ENCODE results near the gene HDHD3. TPM values are rescaled to one million over a fixed set of nuclear protein-coding genes. Genes with fewer than 3 reads are reported as not detected.

HDHD3 gene
- 4.6 and 9.9 TPM in 2 replicates for total RNA-seq

GRCh38 chr9:113376634-113377567 lies at the start of gene HDHD3:
HDHD3 (minus strand) TSS chr9:113376986; CDS start chr9:113374354, 2,632 bp downstream.

GRCh38 chr9:113410207-113410864 lies 33.5 kb upstream of the HDHD3 start, which contains the start of the genes C9orf43 and POLE3:
C9orf43 (plus strand) TSS chr9:113410747; CDS start chr9:113413494, 2,747 bp downstream.
POLE3 (minus strand) TSS chr9:113410675; CDS start chr9:113410293, 382 bp downstream.

GRCh38 chr9:113401027-113401792 lies 24.4 kb upstream of the HDHD3 start, which contains the start of gene ALAD:
ALAD (minus strand) TSS chr9:113401284; CDS start chr9:113393559, 7,725 bp downstream.

GRCh38 chr9:113349445-113350094 lies 27.2 kb downstream of the HDHD3 start, which contains the start of gene BSPRY:
BSPRY (plus strand) TSS chr9:113349541; CDS start chr9:113349580, 39 bp downstream.

GRCh38 chr9:113340011-113340699 lies 36.6 kb downstream of the HDHD3 start, which contains the start of gene WDR31:
WDR31 (minus strand) TSS chr9:113340275; CDS start chr9:113332022, 8,253 bp downstream.

Other genes with a start within 250 kb of the HDHD3 start
- gene SLC31A2, start 226.0 kb downstream of the HDHD3 start, total RNA-seq = 9.4 and 10.0 TPM in 2 replicates
- 14.6 and 17.7 TPM in 2 replicates for gene FKBP15, start 155.7 kb downstream of the HDHD3 start, total RNA-seq
- gene SLC31A1, start 155.4 kb downstream of the HDHD3 start, total RNA-seq = 44.4 and 45.8 TPM in 2 replicates
- gene CDC26, start 101.4 kb downstream of the HDHD3 start, total RNA-seq = 43.1 and 55.8 TPM in 2 replicates
- 24.3 and 27.1 TPM in 2 replicates for gene PRPF4, start 101.3 kb downstream of the HDHD3 start, total RNA-seq
- gene RNF183, start 73.6 kb downstream of the HDHD3 start, total RNA-seq = not detected in 2 replicates
- 1.8 and 3.4 TPM in 2 replicates for gene WDR31, start 36.7 kb downstream of the HDHD3 start, total RNA-seq
- not detected in 2 replicates for gene BSPRY, start 27.4 kb downstream of the HDHD3 start, total RNA-seq
- 23.3 and 24.8 TPM in 2 replicates for gene ALAD, start 24.3 kb upstream of the HDHD3 start, total RNA-seq
- 18.8 and 22.8 TPM in 2 replicates for gene POLE3, start 33.7 kb upstream of the HDHD3 start, total RNA-seq
- gene C9orf43, start 33.8 kb upstream of the HDHD3 start, total RNA-seq = 0.14 and 0.18 TPM in 2 replicates
- 23.9 and 29.1 TPM in 2 replicates for gene RGS3, start 86.7 kb upstream of the HDHD3 start, total RNA-seq